AG09319 (cell line): ENCODE measurements around the gene STX11.

Experiments used
- DNase-seq: peaks from one replicate; pipeline ENCODE4 v3.0.0-alpha.2; 2010; ENCODE audit warnings: low read depth; ENCODE audit errors: extremely low read depth
- CTCF ChIP-seq: IDR thresholded peaks from 2 replicates; pipeline ENCODE4 v1.5.1; 2011; ENCODE audit warnings: low read depth, mild to moderate bottlenecking, inconsistent platforms, low read length, moderate library complexity

The STX11 gene

GRCh38 chr6:144158133-144158532 lies 7.8 kb downstream of the STX11 start:
- peak; percentile 65 for DNase-seq
- TF ChIP-seq CTCF, result no peak

- DNase-seq, result no peak
- no peak for TF ChIP-seq CTCF
These were observed 8.9 kb downstream of the STX11 start for GRCh38 chr6:144159223-144159622.

- no peak for DNase-seq
- no peak for TF ChIP-seq CTCF
These were observed 9.4 kb downstream of the STX11 start for GRCh38 chr6:144159742-144160141.

GRCh38 chr6:144160431-144161005 lies 10.2 kb downstream of the STX11 start:
- no peak for TF ChIP-seq CTCF
- no peak for DNase-seq

GRCh38 chr6:144161975-144162374 lies 11.7 kb downstream of the STX11 start:
- no peak for TF ChIP-seq CTCF
- no peak for DNase-seq

- no peak for TF ChIP-seq CTCF
- DNase-seq, result no peak
These were observed 12.7 kb downstream of the STX11 start for GRCh38 chr6:144162977-144163376.

- no peak for TF ChIP-seq CTCF
- DNase-seq, result no peak
These were observed 15.5 kb downstream of the STX11 start for GRCh38 chr6:144165784-144166183.
